ENCODE measurements around the gene BRAF. TPM values are rescaled to one million over a fixed set of nuclear protein-coding genes. Genes with fewer than 3 reads are reported as not detected.
"Not testable (repeated sequence)": the region's sequence is repeated elsewhere in the genome, so short reads cannot be mapped to it uniquely, and the experiment has no call there.

The BRAF gene
- total RNA-seq, 1 experiment from 2014 or later = 31.3 TPM

- Mint-ChIP-seq H3K4me1 (ENCODE audit: low read depth, unreplicated experiment) (peaks cover 11% of the 10 kb centered on the region), H3K36me3 (ENCODE audit: insufficient read depth, unreplicated experiment) (peaks cover 18% of the 10 kb centered on the region), H3K27me3 (ENCODE audit: unreplicated experiment) (no peaks in the 10 kb centered on the region), H3K27ac (ENCODE audit: unreplicated experiment) (peak within 1 kb of the TSS; percentile 21), H3K4me3 (ENCODE audit: low read depth, unreplicated experiment) (peak within 1 kb of the TSS; percentile 78), H3K9me3 (ENCODE audit: low read depth, unreplicated experiment) (no peaks in the 10 kb centered on the region)
- TF ChIP-seq CTCF (IDR thresholded peaks at IDR 0.05; ENCODE audit: unreplicated experiment) = no peak
- DNase-seq = peak; percentile 63
- intact Hi-C loops (cut with micrococcal nuclease; ENCODE audit: unreplicated experiment) = loop anchor here (5.0 kb wide), 1 partner anchor 340 kb away; the partner anchor contains the start of gene MRPS33
- CTCF ChIA-PET = interaction anchor here (0.6 to 1.7 kb wide), 2 partner anchors 16 to 49 kb away, joined by 3 to 4 read pairs; no protein-coding TSS in a partner anchor
- BruUV-seq (replicated peaks) = no TSS peak
Measured at GRCh38 chr7:140672382-140673062, 252.2 kb downstream of the BRAF start, which contains the start of gene ADCK2. TSS of gene ADCK2 (plus strand) at chr7:140672945. CDS start at chr7:140673331, 386 bp downstream.

GRCh38 chr7:140671966-140672365 lies 252.8 kb downstream of the BRAF start:
- CTCF ChIA-PET = no interaction called here
- no TSS peak for BruUV-seq (replicated peaks)
- H3K36me3 Mint-ChIP-seq (ENCODE audit: insufficient read depth, unreplicated experiment) = peaks cover 18% of the 10 kb centered on the region

GRCh38 chr7:140670343-140670935 lies 254.3 kb downstream of the BRAF start:
- intact Hi-C loops (cut with micrococcal nuclease; ENCODE audit: unreplicated experiment) = loop anchor here (5.0 kb wide), 1 partner anchor 342 kb away; the partner anchor contains the start of gene MRPS33
- no peak overlapping the region for H3K27ac Mint-ChIP-seq (ENCODE audit: unreplicated experiment)
- DNase-seq = no peak
- CTCF ChIA-PET = interaction anchor here (0.7 kb wide), 1 partner anchor 130 kb away, joined by 6 read pairs; no protein-coding TSS in a partner anchor
- H3K4me3 Mint-ChIP-seq (ENCODE audit: low read depth, unreplicated experiment) = no peak overlapping the region
- no peaks in the 10 kb centered on the region for H3K9me3 Mint-ChIP-seq (ENCODE audit: low read depth, unreplicated experiment)
- peaks cover 18% of the 10 kb centered on the region for H3K36me3 Mint-ChIP-seq (ENCODE audit: insufficient read depth, unreplicated experiment)
- no peak for TF ChIP-seq CTCF (IDR thresholded peaks at IDR 0.05; ENCODE audit: unreplicated experiment)
- no TSS peak for BruUV-seq (replicated peaks)
- H3K4me1 Mint-ChIP-seq (ENCODE audit: low read depth, unreplicated experiment) = peaks cover 11% of the 10 kb centered on the region
- peaks cover 6% of the 10 kb centered on the region for H3K27me3 Mint-ChIP-seq (ENCODE audit: unreplicated experiment)

More at GRCh38 chr7:140671966-140672365, 252.8 kb downstream of the BRAF start:
- no peak overlapping the region for H3K27ac Mint-ChIP-seq (ENCODE audit: unreplicated experiment)
- peaks cover 11% of the 10 kb centered on the region for H3K4me1 Mint-ChIP-seq (ENCODE audit: low read depth, unreplicated experiment)
- no peaks in the 10 kb centered on the region for H3K9me3 Mint-ChIP-seq (ENCODE audit: low read depth, unreplicated experiment)
- intact Hi-C loops (cut with micrococcal nuclease; ENCODE audit: unreplicated experiment) = loop anchor here (5.0 kb wide), 1 partner anchor 340 kb away; the partner anchor contains the start of gene MRPS33
- no peak for TF ChIP-seq CTCF (IDR thresholded peaks at IDR 0.05; ENCODE audit: unreplicated experiment)
- no peak for DNase-seq
- H3K4me3 Mint-ChIP-seq (ENCODE audit: low read depth, unreplicated experiment) = peak overlapping the region; percentile 78
- no peaks in the 10 kb centered on the region for H3K27me3 Mint-ChIP-seq (ENCODE audit: unreplicated experiment)

- Mint-ChIP-seq H3K27me3 (ENCODE audit: unreplicated experiment) (peaks cover 12% of the 10 kb centered on the region), H3K36me3 (ENCODE audit: insufficient read depth, unreplicated experiment) (peaks cover 18% of the 10 kb centered on the region), H3K4me1 (ENCODE audit: low read depth, unreplicated experiment) (peaks cover 11% of the 10 kb centered on the region)
- CTCF ChIA-PET; DNase-seq; H3K4me3 Mint-ChIP-seq (ENCODE audit: low read depth, unreplicated experiment); H3K27ac Mint-ChIP-seq (ENCODE audit: unreplicated experiment); H3K9me3 Mint-ChIP-seq (ENCODE audit: low read depth, unreplicated experiment); BruUV-seq (replicated peaks): not testable (repeated sequence)
- intact Hi-C loops (cut with micrococcal nuclease; ENCODE audit: unreplicated experiment) = loop anchor here (5.0 kb wide), 1 partner anchor 342 kb away; the partner anchor contains the start of gene MRPS33
Measured at GRCh38 chr7:140669862-140670261, 254.9 kb downstream of the BRAF start.
